Kidney glomerular epithelial cell (primary cell): ENCODE measurements around the gene CCDC71L.

ENCODE experiments used
- DNase-seq: peaks from one replicate; lab custom pipeline; 2025; lab: John Stamatoyannopoulos, UW

CCDC71L gene

DNA sequence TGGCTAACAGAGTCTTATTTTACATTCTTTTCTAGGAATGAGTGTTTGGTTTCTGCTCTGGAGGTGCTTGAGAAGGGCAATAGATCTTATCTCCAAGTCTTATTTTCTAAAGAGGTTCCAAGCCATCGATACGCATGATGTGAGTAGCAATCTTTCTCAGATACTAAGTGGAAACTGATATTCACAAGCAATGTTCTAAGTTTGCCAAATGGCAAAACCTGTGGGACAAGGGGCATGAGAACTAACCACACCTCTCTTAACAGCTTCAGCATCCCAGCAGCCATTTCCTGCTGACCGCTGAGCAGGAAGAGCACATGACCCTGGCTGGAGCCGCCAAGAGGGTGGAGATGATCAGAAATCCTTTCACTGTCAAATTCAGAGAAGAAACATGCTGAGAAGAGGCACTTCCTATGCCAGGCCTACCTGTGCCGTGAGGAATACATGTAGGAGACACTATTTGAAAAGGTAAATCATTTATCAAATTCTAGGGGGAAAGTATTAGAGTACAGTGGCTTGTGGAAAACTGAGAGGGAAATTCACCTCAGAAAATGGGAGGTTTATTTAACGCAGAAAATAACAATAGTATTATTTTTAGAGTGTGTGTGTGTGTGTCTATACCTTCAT, 35.2 kb downstream of the CCDC71L start:
- no peak for DNase-seq

- DNase-seq: no peak
These were observed 37.1 kb downstream of the CCDC71L start for GRCh38 chr7:106623853-106624252.

DNA sequence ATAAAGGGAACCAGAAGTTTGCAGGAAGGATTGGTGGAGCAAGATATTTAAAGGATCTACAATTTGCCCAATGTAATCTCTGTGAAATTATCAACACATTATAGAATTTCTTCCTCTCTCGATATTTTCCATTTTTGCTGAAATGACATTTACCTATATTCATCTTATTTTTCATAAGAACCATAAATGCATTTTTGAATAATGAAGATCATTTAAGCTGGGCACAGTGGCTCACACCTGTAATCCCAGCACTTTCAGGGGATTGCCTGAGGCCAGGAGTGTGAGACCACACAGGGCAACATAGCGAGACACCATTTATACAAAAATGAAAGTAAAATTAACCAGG, 37.7 kb downstream of the CCDC71L start:
- DNase-seq: no peak

GRCh38 chr7:106622654-106623314, 38.2 kb downstream of the CCDC71L start:
- DNase-seq: no peak

- DNase-seq: no peak
These were observed 39.4 kb downstream of the CCDC71L start for GRCh38 chr7:106621393-106622132.

GRCh38 chr7:106620676-106621075, 40.3 kb downstream of the CCDC71L start:
- DNase-seq: no peak

DNA sequence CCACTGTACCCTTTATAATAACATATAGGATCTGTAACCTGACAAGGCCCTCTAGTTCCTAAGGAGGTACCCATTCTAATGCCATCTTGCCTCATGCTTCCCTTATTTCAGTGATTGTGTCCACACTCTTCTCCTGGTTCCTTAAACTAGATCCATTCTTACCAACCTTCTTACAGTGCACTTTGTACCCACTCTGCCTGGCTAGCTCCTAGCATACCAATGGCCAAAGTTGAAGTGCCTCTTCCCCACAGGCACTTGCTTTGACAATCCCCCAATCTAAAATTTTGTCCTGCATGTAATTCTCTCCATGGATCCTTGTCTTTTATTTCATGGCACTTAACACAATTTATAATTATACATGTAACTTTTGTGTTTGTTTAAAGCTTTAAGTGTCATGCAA, 40.9 kb downstream of the CCDC71L start:
- DNase-seq: no peak

GRCh38 chr7:106619213-106619612, 41.7 kb downstream of the CCDC71L start:
- no peak for DNase-seq

GRCh38 chr7:106618480-106618879, 42.5 kb downstream of the CCDC71L start:
- DNase-seq: peak; percentile 21

- no peak for DNase-seq
These were observed 43.1 kb downstream of the CCDC71L start for GRCh38 chr7:106617860-106618259.

GRCh38 chr7:106616708-106617051, 44.3 kb downstream of the CCDC71L start:
- DNase-seq: no peak

DNA sequence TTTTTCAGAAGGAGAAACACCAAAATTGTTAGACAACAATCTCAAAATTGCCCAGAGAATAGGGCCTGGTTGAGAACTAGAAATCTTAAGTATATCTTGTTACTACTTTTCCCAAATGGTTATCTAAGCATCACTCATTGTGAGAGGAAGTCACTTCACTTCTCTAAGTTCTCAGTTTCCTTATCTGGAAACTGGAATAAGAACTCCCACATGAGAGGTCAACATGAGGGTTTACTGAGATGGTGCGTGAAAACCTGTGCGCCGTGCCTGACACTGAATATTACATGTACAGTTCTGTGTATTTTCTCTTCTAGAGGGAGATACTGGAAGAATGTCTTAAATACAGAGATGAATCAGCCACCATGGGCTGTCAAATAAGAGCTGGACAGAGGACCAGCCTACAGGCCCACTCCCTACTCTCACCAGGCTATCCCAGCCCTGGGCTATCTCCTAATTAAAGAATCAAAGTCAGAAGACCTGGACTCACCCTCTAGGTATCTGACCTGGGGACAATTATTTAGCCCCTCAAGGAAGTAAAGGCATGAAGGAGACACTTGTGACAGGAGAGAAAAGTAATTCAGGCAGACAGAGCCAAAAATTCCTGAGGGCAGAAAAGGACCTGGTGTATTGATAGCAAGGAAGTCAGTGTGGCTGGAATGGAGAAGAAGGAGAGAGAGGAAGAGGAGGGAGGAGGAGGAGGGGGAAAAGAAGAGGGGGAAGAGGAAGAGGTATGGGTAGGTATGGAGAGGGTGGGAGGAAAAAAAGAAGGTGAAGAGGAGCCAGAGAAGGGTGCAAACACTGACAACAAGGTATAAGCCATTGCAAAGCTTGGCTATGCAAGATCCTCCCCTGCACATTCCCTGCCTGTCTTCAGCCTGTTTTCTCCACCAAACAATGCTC, 44.9 kb downstream of the CCDC71L start:
- no peak for DNase-seq

DNA sequence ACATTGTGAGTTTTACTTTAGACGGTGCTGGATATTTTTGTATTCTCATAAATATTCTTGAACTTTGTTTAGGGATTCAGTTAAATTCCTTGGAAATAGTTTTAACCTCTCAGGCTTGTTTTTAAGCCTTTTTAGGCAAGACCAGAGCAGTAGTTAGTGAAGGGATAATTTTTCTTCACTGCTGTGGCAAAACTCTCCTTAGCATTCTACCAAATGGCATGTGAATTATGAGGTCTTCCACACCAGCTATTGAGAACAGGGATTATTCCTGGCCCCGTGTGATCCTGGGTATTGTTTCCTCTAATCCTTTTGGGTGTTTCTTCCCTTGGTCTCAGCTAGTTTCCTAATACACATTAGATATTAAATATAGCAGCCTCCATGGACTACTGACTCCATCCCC, 46.2 kb downstream of the CCDC71L start:
- DNase-seq: no peak

GRCh38 chr7:106613848-106614560, 47.0 kb downstream of the CCDC71L start:
- DNase-seq: no peak

DNA sequence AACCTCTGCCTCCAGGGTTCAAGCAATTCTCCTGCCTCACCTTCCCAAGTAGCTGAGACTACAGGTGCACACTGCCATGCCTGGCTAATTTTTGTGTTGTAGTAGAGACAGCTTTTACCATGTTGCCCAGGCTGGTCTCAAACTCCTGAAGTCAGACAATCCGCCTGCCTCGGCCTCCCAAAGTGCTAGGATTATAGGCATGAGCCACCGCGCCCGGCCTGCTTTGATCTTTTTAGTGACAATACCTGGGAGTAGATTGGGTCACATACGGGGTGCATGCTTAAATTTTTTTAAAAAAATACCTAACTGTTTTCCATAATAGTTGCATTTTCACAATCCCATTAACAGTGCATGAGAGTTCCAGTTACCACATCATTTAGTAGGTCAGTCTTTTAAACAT, 47.7 kb downstream of the CCDC71L start:
- DNase-seq: no peak

DNA sequence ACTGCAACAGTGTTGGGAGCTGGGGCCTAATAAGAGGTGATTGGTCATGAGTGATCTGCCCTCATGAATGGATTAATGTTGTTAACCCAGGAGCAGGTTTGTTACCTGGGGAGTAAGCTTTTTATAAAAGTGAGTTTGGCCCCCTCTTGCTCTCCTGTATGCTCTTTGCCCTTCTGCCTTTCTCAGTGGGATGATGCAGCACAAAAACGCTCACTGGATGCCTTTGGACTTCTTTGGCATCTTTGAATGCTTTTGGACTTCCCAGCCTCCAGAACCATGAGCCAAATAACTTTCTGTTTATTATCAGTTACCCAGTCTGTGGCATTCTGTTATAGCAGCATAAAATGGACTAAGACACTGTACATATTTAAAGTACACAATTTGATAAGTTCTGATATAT, 48.5 kb downstream of the CCDC71L start:
- no peak for DNase-seq

- no peak for DNase-seq
These were observed 49.0 kb downstream of the CCDC71L start for GRCh38 chr7:106611911-106612310.

DNA sequence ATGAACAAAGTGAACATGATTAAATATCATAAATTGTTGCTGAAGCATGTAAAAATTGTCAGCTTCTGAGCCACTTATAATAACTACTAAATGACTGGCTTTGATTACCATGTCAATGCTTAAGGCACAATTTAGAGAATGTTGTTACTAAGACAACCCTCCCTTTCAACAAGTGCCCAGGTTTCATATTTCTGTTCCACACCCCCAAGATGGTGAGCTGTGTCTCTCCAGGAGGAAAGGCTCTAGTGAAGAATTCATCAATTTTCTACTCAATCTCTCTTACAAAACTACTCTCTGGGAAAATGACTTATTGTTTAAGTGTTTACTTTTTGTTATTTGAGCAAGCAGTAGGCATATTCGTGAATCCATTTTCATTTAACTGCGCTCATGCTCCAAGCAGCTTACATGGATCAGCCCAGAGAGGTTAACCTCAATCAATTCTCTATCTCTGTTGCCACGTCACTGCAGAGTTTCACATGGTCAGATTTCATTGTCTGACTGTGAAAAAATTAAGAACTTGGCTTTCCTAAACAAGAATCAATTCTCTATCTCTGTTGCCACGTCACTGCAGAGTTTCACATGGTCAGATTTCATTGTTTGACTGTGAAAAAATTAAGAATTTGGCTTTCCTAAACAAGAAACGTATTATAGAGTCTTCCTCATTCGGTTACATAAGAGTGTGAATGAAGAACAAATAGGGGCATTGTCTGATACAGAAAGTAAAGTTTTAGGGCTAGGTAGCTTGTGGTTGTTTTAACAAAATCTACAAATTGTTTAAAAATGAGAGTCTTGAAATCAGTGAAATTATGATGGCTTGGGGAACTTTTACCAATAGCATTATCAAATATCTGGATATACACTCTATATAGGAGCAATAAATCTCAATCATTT, 49.7 kb downstream of the CCDC71L start:
- no peak for DNase-seq

DNA sequence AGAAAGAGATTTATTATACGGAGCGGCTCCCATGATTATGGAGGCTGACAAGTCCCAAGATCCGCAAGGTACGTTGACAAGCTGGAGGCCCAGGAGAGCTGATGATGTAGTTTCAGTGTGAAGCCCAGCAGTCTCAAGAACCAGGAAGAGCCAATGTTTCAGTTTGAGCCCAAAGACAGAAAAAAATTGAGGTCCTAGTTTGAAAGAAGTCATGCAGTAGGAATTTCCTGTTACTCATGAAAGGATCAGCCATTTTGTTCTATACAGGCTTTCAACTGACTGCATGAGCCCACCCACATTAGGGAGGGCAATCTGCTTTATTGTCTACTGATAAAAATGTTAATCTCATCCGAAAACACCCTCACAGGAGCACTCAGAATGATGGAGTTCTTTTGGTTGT, 51.5 kb downstream of the CCDC71L start:
- DNase-seq: no peak

DNA sequence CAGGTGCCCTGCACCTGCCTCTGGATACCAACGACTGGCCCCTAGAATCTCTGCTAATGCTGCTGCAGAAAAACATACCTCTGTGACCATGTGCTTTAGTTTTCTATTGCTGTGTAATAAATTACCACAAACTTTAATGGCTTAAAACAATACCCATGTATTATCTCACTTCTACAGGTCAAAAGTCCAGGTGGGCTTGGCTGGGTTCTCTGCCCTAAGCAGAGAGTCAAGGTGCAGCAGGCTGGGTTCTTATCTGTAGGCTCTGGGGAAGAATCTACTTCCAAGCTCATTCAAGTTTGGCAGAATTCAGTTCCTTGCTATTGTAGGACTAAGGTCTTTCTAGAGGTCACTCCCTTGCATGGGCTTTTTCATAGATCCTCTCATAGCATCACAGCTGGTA, 52.3 kb downstream of the CCDC71L start:
- DNase-seq: no peak
